ENCODE measurements around the gene DOK1.

DNA sequence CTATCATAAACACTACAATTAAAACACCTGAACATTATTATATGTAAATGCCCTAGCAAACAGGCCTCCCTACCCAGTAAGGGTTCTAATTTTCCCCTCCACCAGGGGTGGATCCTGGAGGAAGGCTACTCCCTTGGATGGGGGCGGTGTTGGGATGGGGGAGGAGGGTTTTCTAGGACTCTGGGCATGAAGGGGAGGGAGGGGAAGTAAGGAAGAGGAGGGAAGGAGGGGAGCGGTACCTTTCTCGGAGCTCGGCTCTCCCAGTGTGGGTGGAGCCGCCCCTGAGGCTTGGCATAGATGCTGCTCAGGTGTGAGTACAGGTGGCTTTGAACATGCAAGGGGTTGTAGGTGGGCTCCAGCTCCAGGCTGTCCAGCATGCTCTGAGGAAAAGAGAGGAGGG, 5.4 kb downstream of the DOK1 start:
- TF ChIP-seq, protein P1, sequence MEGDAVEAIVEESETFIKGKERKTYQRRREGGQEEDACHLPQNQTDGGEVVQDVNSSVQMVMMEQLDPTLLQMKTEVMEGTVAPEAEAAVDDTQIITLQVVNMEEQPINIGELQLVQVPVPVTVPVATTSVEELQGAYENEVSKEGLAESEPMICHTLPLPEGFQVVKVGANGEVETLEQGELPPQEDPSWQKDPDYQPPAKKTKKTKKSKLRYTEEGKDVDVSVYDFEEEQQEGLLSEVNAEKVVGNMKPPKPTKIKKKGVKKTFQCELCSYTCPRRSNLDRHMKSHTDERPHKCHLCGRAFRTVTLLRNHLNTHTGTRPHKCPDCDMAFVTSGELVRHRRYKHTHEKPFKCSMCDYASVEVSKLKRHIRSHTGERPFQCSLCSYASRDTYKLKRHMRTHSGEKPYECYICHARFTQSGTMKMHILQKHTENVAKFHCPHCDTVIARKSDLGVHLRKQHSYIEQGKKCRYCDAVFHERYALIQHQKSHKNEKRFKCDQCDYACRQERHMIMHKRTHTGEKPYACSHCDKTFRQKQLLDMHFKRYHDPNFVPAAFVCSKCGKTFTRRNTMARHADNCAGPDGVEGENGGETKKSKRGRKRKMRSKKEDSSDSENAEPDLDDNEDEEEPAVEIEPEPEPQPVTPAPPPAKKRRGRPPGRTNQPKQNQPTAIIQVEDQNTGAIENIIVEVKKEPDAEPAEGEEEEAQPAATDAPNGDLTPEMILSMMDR (conservative IDR thresholded peaks at IDR 0.05; ENCODE audit: low read depth, low read length): no peak
- no peak for TF ChIP-seq EZH2phosphoT487 (IDR thresholded peaks at IDR 0.05; ENCODE audit: borderline replicate concordance, low read length)
